SK-N-MC (cell line): ENCODE measurements around the gene SEPTIN12.

Source experiments
- DNase-seq: peaks from one replicate; pipeline ENCODE4 v3.0.0-alpha.2; 2011; ENCODE audit warnings: low read depth, low spot score
- H3K27ac ChIP-seq: fragments of 200-600 bp; sonication (generic); 2 replicates; pipeline ENCODE4 v1.5.1; 2016; ENCODE audit warnings: mixed run types
- H3K36me3 ChIP-seq: fragments of 200-600 bp; sonication (generic); 2 replicates; pipeline ENCODE4 v1.6.1; 2017; ENCODE audit warnings: antibody characterized with exemption, low read length, mixed read lengths; ENCODE audit not compliant: insufficient read depth
- H3K4me3 ChIP-seq: fragments of 200-600 bp; sonication (generic); 2 replicates; pipeline ENCODE4 v1.5.1; 2016
- H3K9ac ChIP-seq: fragments of 200-600 bp; sonication (generic); 2 replicates; pipeline ENCODE4 v1.8.0; 2017; ENCODE audit warnings: mixed run types, mixed read lengths; ENCODE audit not compliant: insufficient read length
- H3K9me3 ChIP-seq: fragments of 200-600 bp; sonication (generic); 2 replicates; pipeline ENCODE4 v1.6.1; 2017; ENCODE audit warnings: low read depth, mild to moderate bottlenecking, antibody characterized with exemption, low read length, moderate library complexity, mixed read lengths
- EZH2 ChIP-seq: fragments of 200-600 bp; sonication (generic); IDR thresholded peaks from one replicate; pipeline ENCODE4 v1.6.1; 2017; ENCODE audit warnings: antibody characterized with exemption
- FOXP2 ChIP-seq: optimal IDR thresholded peaks from 2 replicates; pipeline ENCODE3; 2011; ENCODE audit warnings: mild to moderate bottlenecking, moderate library complexity; ENCODE audit not compliant: insufficient read depth; ENCODE audit errors: extremely low read length, control extremely low read depth
- POLR2AphosphoS5 ChIP-seq: IDR thresholded peaks from 2 replicates; pipeline ENCODE4 v1.6.1; 2012; ENCODE audit warnings: mild to moderate bottlenecking, low read depth, low read length, borderline replicate concordance

The SEPTIN12 gene

GRCh38 chr16:4826526-4826925, 38.4 kb upstream of the SEPTIN12 start:
- TF ChIP-seq EZH2 (no peak), POLR2AphosphoS5 (no peak), FOXP2 (no peak)
- Histone ChIP-seq H3K4me3 (no peak overlapping the region), H3K9me3 (no peaks in the 10 kb centered on the region), H3K9ac (no peak overlapping the region), H3K27ac (no peak overlapping the region), H3K36me3 (peaks cover 73% of the 10 kb centered on the region)
- no peak for DNase-seq

- DNase-seq, result no peak
- Histone ChIP-seq H3K36me3 (peaks cover 71% of the 10 kb centered on the region), H3K4me3 (no peak overlapping the region), H3K9me3 (no peaks in the 10 kb centered on the region), H3K27ac (no peak overlapping the region), H3K9ac (no peak overlapping the region)
- TF ChIP-seq EZH2, result no peak
- TF ChIP-seq POLR2AphosphoS5, result no peak
- no peak for TF ChIP-seq FOXP2
Measured at GRCh38 chr16:4825196-4825595, 37.1 kb upstream of the SEPTIN12 start.

GRCh38 chr16:4820652-4821051, 32.5 kb upstream of the SEPTIN12 start:
- H3K36me3 ChIP-seq, result peaks cover 66% of the 10 kb centered on the region
- TF ChIP-seq FOXP2, result no peak
- no peak for TF ChIP-seq POLR2AphosphoS5
- TF ChIP-seq EZH2, result no peak
- no peaks in the 10 kb centered on the region for H3K9me3 ChIP-seq
- DNase-seq, result no peak
- H3K4me3 ChIP-seq, result no peak overlapping the region
- no peak overlapping the region for H3K27ac ChIP-seq
- no peak overlapping the region for H3K9ac ChIP-seq

DNA sequence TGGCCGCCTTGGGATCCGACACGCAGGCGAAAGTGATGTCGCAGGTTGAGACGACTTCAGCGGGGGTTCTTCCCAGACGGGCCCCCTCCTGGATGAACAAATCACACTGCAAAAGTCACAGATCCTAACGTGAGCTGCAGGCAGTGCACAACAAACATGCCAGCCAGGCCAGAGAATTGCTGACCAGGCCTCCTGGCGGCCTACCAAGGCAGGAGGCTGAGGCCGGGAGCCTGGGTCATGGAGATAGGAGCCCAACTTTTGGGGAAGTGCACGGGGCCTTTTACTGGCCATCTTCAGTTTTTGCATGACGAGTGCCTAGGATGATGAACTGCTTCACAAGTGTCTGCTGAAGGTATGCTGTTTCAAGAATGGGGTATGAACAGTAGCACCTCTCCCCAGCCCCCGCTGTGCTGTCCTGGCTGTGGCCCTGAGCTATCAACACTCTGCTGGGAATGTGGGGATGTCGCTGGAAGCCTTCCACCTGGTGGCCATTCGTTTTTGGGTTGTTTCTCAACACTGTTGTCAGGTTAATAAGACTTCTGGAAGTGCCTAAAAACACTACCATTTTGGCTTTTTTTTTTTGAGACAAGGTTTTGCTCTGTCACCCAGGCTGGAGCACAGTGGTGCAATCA, 26.5 kb upstream of the SEPTIN12 start:
- no peak for DNase-seq
- Histone ChIP-seq H3K27ac (no peak overlapping the region), H3K36me3 (peaks cover 64% of the 10 kb centered on the region), H3K4me3 (no peak overlapping the region), H3K9ac (no peak overlapping the region), H3K9me3 (no peaks in the 10 kb centered on the region)
- TF ChIP-seq POLR2AphosphoS5 (no peak), FOXP2 (no peak), EZH2 (no peak)

DNA sequence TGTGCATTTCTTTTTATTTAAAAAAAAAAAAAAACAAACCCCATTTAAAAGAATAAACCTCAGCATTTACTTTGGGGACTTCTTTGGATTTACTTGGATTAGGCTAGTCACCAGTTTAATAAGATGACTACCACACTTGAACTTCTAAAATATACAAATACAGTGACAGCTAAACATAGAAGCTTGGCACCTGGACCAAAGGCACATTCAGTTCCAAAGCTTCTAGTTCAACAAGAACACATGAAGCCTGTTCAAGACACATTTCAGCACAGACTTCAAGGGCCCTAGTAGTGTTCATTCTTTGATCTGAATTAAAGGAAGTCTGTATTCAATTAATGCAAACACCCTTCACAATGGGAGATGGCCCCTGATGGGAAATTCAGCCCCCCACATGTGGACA, 25.9 kb upstream of the SEPTIN12 start:
- Histone ChIP-seq H3K27ac (no peak overlapping the region), H3K4me3 (no peak overlapping the region), H3K9ac (no peak overlapping the region), H3K9me3 (no peaks in the 10 kb centered on the region), H3K36me3 (peaks cover 59% of the 10 kb centered on the region)
- no peak for DNase-seq
- TF ChIP-seq EZH2 (no peak), FOXP2 (no peak), POLR2AphosphoS5 (no peak)

GRCh38 chr16:4813251-4814003, 25.3 kb upstream of the SEPTIN12 start:
- H3K9ac ChIP-seq, result no peak overlapping the region
- H3K36me3 ChIP-seq, result peaks cover 60% of the 10 kb centered on the region
- no peak overlapping the region for H3K27ac ChIP-seq
- no peak for TF ChIP-seq FOXP2
- no peak for TF ChIP-seq EZH2
- TF ChIP-seq POLR2AphosphoS5, result no peak
- no peak for DNase-seq
- no peaks in the 10 kb centered on the region for H3K9me3 ChIP-seq
- H3K4me3 ChIP-seq, result no peak overlapping the region

- H3K9me3 ChIP-seq, result no peaks in the 10 kb centered on the region
- H3K4me3 ChIP-seq, result no peak overlapping the region
- no peak overlapping the region for H3K9ac ChIP-seq
- no peak overlapping the region for H3K27ac ChIP-seq
- peaks cover 64% of the 10 kb centered on the region for H3K36me3 ChIP-seq
- TF ChIP-seq POLR2AphosphoS5 (no peak), EZH2 (no peak), FOXP2 (no peak)
- DNase-seq, result no peak
Measured at GRCh38 chr16:4811773-4812172, 23.6 kb upstream of the SEPTIN12 start.

- no peak overlapping the region for H3K27ac ChIP-seq
- TF ChIP-seq POLR2AphosphoS5 (no peak), EZH2 (no peak), FOXP2 (no peak)
- no peak overlapping the region for H3K9ac ChIP-seq
- H3K9me3 ChIP-seq, result no peaks in the 10 kb centered on the region
- DNase-seq, result no peak
- peaks cover 62% of the 10 kb centered on the region for H3K36me3 ChIP-seq
- no peak overlapping the region for H3K4me3 ChIP-seq
Measured at GRCh38 chr16:4811242-4811641, 23.1 kb upstream of the SEPTIN12 start.
